T follicular helper cell (primary cell): ENCODE data around the gene SLC25A28.

Experiments
- DNase-seq: peaks from one replicate; pipeline ENCODE4 v3.0.0-alpha.2; 2020; ENCODE audit warnings: low read depth

Gene SLC25A28

GRCh38 chr10:99590799-99591198 lies 29.4 kb downstream of the SLC25A28 start:
- no peak for DNase-seq

- no peak for DNase-seq
These were observed 36.6 kb downstream of the SLC25A28 start for GRCh38 chr10:99583687-99584086.

- DNase-seq = no peak
These were observed 37.9 kb downstream of the SLC25A28 start for GRCh38 chr10:99582255-99582770.

GRCh38 chr10:99579971-99580370 lies 40.3 kb downstream of the SLC25A28 start:
- DNase-seq = no peak

GRCh38 chr10:99573790-99574189 lies 46.4 kb downstream of the SLC25A28 start:
- no peak for DNase-seq

GRCh38 chr10:99571816-99572215 lies 48.4 kb downstream of the SLC25A28 start:
- no peak for DNase-seq

GRCh38 chr10:99569961-99570360 lies 50.3 kb downstream of the SLC25A28 start:
- DNase-seq = no peak

- no peak for DNase-seq
These were observed 50.8 kb downstream of the SLC25A28 start for GRCh38 chr10:99569253-99569939.

- no peak for DNase-seq
These were observed 55.1 kb downstream of the SLC25A28 start for GRCh38 chr10:99565166-99565565.

GRCh38 chr10:99564361-99564760 lies 55.9 kb downstream of the SLC25A28 start:
- DNase-seq = no peak

GRCh38 chr10:99562631-99563030 lies 57.6 kb downstream of the SLC25A28 start:
- DNase-seq = no peak
